Measurements from ENCODE around the gene GPS1. TPM values are rescaled to one million over a fixed set of nuclear protein-coding genes. Genes with fewer than 3 reads are reported as not detected.

GPS1 gene
- total RNA-seq, 6 experiments from 2014 or later, result 127 to 144 (median 141) TPM

GRCh38 chr17:82085931-82086764 is 34.5 kb downstream of the GPS1 start:
- Mint-ChIP-seq H3K4me3 (no peak overlapping the region), H3K27me3 (ENCODE audit: insufficient read depth) (peaks cover 3% of the 10 kb centered on the region; the same call in 1 of the 2 replicates), H3K36me3 (ENCODE audit: low read depth) (no peaks in the 10 kb centered on the region), H3K9me3 (no peaks in the 10 kb centered on the region), H3K27ac (no peak overlapping the region), H3K4me1 (ENCODE audit: low read depth) (no peaks in the 10 kb centered on the region)
- DNase-seq, result no peak
- no peak for TF ChIP-seq CTCF (IDR thresholded peaks at IDR 0.05)

GRCh38 chr17:82086941-82087906 is 35.5 kb downstream of the GPS1 start:
- Mint-ChIP-seq H3K4me1 (ENCODE audit: low read depth) (no peaks in the 10 kb centered on the region), H3K27me3 (ENCODE audit: insufficient read depth) (peaks cover 3% of the 10 kb centered on the region; the same call in 1 of the 2 replicates), H3K9me3 (no peaks in the 10 kb centered on the region), H3K4me3 (no peak overlapping the region), H3K36me3 (ENCODE audit: low read depth) (no peaks in the 10 kb centered on the region), H3K27ac (no peak overlapping the region)
- TF ChIP-seq CTCF (IDR thresholded peaks at IDR 0.05), result no peak
- DNase-seq, result no peak

- no peaks in the 10 kb centered on the region for H3K36me3 Mint-ChIP-seq (ENCODE audit: low read depth)
- H3K9me3 Mint-ChIP-seq, result no peaks in the 10 kb centered on the region
- no peak overlapping the region for H3K4me3 Mint-ChIP-seq
- H3K27me3 Mint-ChIP-seq (ENCODE audit: insufficient read depth), result peaks cover under 1% of the 10 kb centered on the region; the same call in 1 of the 2 replicates
- TF ChIP-seq CTCF (IDR thresholded peaks at IDR 0.05), result no peak
- no peak for DNase-seq
- H3K27ac Mint-ChIP-seq, result no peak overlapping the region
- no peaks in the 10 kb centered on the region for H3K4me1 Mint-ChIP-seq (ENCODE audit: low read depth)
Measured at GRCh38 chr17:82087961-82088837, 36.5 kb downstream of the GPS1 start.

GRCh38 chr17:82088838-82089722 is 37.4 kb downstream of the GPS1 start:
- H3K9me3 Mint-ChIP-seq, result no peaks in the 10 kb centered on the region
- H3K27me3 Mint-ChIP-seq (ENCODE audit: insufficient read depth), result no peaks in the 10 kb centered on the region
- no peaks in the 10 kb centered on the region for H3K36me3 Mint-ChIP-seq (ENCODE audit: low read depth)
- H3K27ac Mint-ChIP-seq, result no peak overlapping the region
- DNase-seq, result no peak
- no peak overlapping the region for H3K4me3 Mint-ChIP-seq
- TF ChIP-seq CTCF (IDR thresholded peaks at IDR 0.05), result no peak
- H3K4me1 Mint-ChIP-seq (ENCODE audit: low read depth), result no peaks in the 10 kb centered on the region

Measured in HFFc6 (cell line).